Measurements from ENCODE around the gene XPNPEP1. TPM values are rescaled to one million over a fixed set of nuclear protein-coding genes. Genes with fewer than 3 reads are reported as not detected.

The XPNPEP1 gene
- total RNA-seq, 4 donors from 2014 or later: 108 to 298 (median 127) TPM

GRCh38 chr10:109895848-109896247, 27.5 kb downstream of the XPNPEP1 start:
- in situ Hi-C loops (cut with MboI; ENCODE audit: low pct_ligation_motif_present in 1 of 4, low pct_unique_long_range_greater_than_20kb in 1 of 4, low sequenced_read_pairs in 3 of 4) (loop anchor here in 2 of 4 donors (25.0 kb wide), 4 partner anchors 91 to 666 kb away; partner anchors contain the start of gene SMC3 (in 1 of the 2)), intact Hi-C loops (cut with DNase I; ENCODE audit: low total_unique reads) (loop anchor here (1.0 kb wide), 1 partner anchor 27 kb away; the partner anchor contains the start of gene XPNPEP1)
- Histone ChIP-seq H3K9me3 (no peaks in the 10 kb centered on the region), H3K4me3 (no peak overlapping the region), H3K27ac (peak overlapping the region; percentile 53 to 77 (median 61)), H3K4me1 (peaks cover 12 to 56% (median 18%) of the 10 kb centered on the region in 4 donors), H3K36me3 (peaks cover 0 to 7% (median 0%) of the 10 kb centered on the region in 4 donors), H3K27me3 (no peaks in the 10 kb centered on the region)
- TF ChIP-seq EP300 (IDR thresholded peaks at IDR 0.05; ENCODE audit: low read depth) (no peak), POLR2A (IDR thresholded peaks at IDR 0.05) (no peak), POLR2AphosphoS5 (IDR thresholded peaks at IDR 0.05) (no peak)
- TF ChIP-seq, protein P1, sequence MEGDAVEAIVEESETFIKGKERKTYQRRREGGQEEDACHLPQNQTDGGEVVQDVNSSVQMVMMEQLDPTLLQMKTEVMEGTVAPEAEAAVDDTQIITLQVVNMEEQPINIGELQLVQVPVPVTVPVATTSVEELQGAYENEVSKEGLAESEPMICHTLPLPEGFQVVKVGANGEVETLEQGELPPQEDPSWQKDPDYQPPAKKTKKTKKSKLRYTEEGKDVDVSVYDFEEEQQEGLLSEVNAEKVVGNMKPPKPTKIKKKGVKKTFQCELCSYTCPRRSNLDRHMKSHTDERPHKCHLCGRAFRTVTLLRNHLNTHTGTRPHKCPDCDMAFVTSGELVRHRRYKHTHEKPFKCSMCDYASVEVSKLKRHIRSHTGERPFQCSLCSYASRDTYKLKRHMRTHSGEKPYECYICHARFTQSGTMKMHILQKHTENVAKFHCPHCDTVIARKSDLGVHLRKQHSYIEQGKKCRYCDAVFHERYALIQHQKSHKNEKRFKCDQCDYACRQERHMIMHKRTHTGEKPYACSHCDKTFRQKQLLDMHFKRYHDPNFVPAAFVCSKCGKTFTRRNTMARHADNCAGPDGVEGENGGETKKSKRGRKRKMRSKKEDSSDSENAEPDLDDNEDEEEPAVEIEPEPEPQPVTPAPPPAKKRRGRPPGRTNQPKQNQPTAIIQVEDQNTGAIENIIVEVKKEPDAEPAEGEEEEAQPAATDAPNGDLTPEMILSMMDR (IDR thresholded peaks at IDR 0.05): no peak
- no peak for DNase-seq

DNA sequence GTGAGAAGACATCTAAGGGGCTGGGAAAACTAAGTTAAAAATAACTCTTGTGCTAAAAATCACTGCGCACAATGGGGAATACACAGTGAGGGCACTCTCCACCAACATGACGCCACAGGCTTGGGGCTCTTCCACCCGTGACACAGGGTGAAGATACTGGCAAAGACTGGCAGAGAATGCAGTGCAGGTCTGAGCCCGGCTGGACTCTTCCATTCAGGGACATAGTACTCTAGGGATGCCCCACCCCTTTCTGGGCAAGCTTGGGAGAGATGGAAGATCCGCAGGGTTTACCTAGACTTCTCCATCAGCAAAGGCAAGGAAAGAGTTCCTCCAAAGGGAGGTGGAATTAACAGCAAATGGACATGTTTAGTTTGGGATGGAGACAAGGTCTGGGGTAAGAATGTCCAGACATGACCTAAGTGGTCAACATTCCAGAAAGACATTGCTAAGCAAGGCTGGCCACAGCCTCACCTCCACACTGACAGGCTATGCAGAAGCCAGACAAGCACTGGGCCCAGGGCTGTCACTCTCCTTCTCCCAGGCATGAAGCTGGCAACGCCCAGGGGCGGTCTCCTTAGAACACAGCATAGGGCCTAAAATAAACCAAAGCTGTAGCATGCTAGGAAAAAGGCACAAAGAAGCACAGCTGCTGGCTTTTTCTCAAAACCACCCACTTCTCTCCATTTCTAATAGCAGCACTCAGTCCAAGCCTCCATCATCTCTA, 28.1 kb downstream of the XPNPEP1 start:
- Histone ChIP-seq H3K27me3 (no peaks in the 10 kb centered on the region), H3K4me3 (no peak overlapping the region), H3K27ac (peak overlapping the region; percentile 53 to 77 (median 61)), H3K4me1 (peaks cover 13 to 59% (median 16%) of the 10 kb centered on the region in 4 donors), H3K9me3 (no peaks in the 10 kb centered on the region), H3K36me3 (peaks cover 0 to 7% (median 0%) of the 10 kb centered on the region in 4 donors)
- DNase-seq: no peak
- TF ChIP-seq EP300 (IDR thresholded peaks at IDR 0.05; ENCODE audit: low read depth) (no peak), POLR2AphosphoS5 (IDR thresholded peaks at IDR 0.05) (no peak), POLR2A (IDR thresholded peaks at IDR 0.05) (no peak)
- TF ChIP-seq, protein P1 (IDR thresholded peaks at IDR 0.05): no peak
- 66% methylated on average over 7 of the region's 7 CpGs; no CpG with 5 or more reads in 1 of the 2 donors for WGBS, 2 donors (ENCODE audit: low coverage in 1 of 2)
- in situ Hi-C loops (cut with MboI; ENCODE audit: low pct_ligation_motif_present in 1 of 4, low pct_unique_long_range_greater_than_20kb in 1 of 4, low sequenced_read_pairs in 3 of 4): loop anchor here in 2 of 4 donors (25.0 kb wide), 4 partner anchors 92 to 667 kb away; partner anchors contain the start of gene SMC3 (in 1 of the 2)
- intact Hi-C loops (cut with DNase I; ENCODE audit: low total_unique reads): loop anchor here (1.0 kb wide), 1 partner anchor 28 kb away; the partner anchor contains the start of gene XPNPEP1

GRCh38 chr10:109894516-109894915, 28.8 kb downstream of the XPNPEP1 start:
- no peaks in the 10 kb centered on the region for H3K27me3 ChIP-seq
- H3K9me3 ChIP-seq: no peaks in the 10 kb centered on the region
- 57 to 67% methylated on average over 4 to 5 of the region's 5 CpGs for WGBS, 2 donors (ENCODE audit: low coverage in 1 of 2)
- H3K4me3 ChIP-seq: no peak overlapping the region
- peaks cover 8 to 58% (median 17%) of the 10 kb centered on the region in 4 donors for H3K4me1 ChIP-seq
- peak overlapping the region; percentile 53 to 77 (median 61) for H3K27ac ChIP-seq
- intact Hi-C loops (cut with DNase I; ENCODE audit: low total_unique reads) (no loop called here), in situ Hi-C loops (cut with MboI; ENCODE audit: low pct_ligation_motif_present in 1 of 4, low pct_unique_long_range_greater_than_20kb in 1 of 4, low sequenced_read_pairs in 3 of 4) (loop anchor here in 2 of 4 donors (25.0 kb wide), 4 partner anchors 93 to 668 kb away; partner anchors contain the start of gene SMC3 (in 1 of the 2))
- TF ChIP-seq POLR2AphosphoS5 (IDR thresholded peaks at IDR 0.05) (peak in 2 of 3 donors; percentile 17 to 33), EP300 (IDR thresholded peaks at IDR 0.05; ENCODE audit: low read depth) (no peak), POLR2A (IDR thresholded peaks at IDR 0.05) (no peak)
- TF ChIP-seq, protein P1 (IDR thresholded peaks at IDR 0.05): no peak
- peaks cover 0 to 7% (median 0%) of the 10 kb centered on the region in 4 donors for H3K36me3 ChIP-seq
- peak; percentile 32 for DNase-seq

DNA sequence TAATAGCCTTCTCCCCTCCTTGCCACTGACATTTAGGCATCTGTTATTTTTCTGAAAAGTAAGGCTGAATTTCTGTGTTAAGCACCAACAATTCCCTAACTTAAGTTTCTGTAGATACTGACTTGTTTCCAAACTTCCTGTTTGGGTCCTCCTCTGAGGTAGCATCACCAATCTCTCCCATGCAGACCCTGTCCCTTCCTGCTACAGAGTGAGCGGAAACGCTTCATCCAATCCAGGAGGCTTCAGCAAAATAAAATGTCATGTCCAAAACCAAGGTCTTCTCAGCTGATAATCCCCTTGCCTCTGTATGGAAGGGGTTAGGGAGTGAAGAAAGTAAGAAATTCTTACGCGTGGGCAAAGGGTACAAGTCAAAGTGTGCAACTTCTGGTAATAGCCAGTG, 29.9 kb downstream of the XPNPEP1 start:
- no peaks in the 10 kb centered on the region for H3K9me3 ChIP-seq
- H3K36me3 ChIP-seq: peaks cover 0 to 8% (median under 1%) of the 10 kb centered on the region in 4 donors
- H3K4me1 ChIP-seq: peaks cover 7 to 50% (median 14%) of the 10 kb centered on the region in 4 donors
- H3K27me3 ChIP-seq: no peaks in the 10 kb centered on the region
- H3K4me3 ChIP-seq: no peak overlapping the region
- WGBS, 2 donors (ENCODE audit: low coverage in 1 of 2): 93 to 100% methylated on average over 1 to 4 of the region's 4 CpGs
- TF ChIP-seq, protein P1 (IDR thresholded peaks at IDR 0.05): no peak
- no peak for TF ChIP-seq EP300 (IDR thresholded peaks at IDR 0.05; ENCODE audit: low read depth)
- DNase-seq: no peak
- H3K27ac ChIP-seq: peak overlapping the region in 3 of 4 donors; percentile 11 to 55 (median 30)
- in situ Hi-C loops (cut with MboI; ENCODE audit: low pct_ligation_motif_present in 1 of 4, low pct_unique_long_range_greater_than_20kb in 1 of 4, low sequenced_read_pairs in 3 of 4): loop anchor here in 2 of 4 donors (25.0 kb wide), 4 partner anchors 94 to 669 kb away; partner anchors contain the start of gene SMC3 (in 1 of the 2)
- intact Hi-C loops (cut with DNase I; ENCODE audit: low total_unique reads): no loop called here

Data from transverse colon (tissue), 4 donors.